ENCODE results near the gene ARPP21. TPM values are rescaled to one million over a fixed set of nuclear protein-coding genes. Genes with fewer than 3 reads are reported as not detected.
"Not testable (repeated sequence)": the region's sequence is repeated elsewhere in the genome, so short reads cannot be mapped to it uniquely, and the experiment has no call there.

ARPP21 gene
- total and polyA plus RNA-seq, 2 donors (not counting 3 experiments of a cell fraction or from before 2014, with no cell fraction given): not detected

DNA sequence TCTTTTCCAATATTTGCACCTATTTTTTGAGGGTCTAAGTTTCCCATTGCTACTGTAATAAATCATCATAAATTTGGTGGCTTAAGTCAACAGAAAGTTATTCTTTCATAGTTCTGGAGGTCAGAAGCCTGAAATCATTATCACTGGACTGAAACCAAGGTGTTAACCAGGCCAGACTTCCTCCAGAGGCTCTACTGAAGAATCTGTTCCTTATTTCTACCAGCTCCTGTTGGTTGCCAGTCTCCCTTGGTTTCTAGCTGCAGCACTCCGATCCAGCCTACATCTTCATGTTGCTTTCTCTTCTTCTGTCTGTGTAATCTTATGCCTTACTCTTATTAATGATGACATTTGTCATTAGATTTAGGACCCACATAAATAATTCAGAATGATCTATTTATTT, 22.0 kb upstream of the ARPP21 start:
- TF ChIP-seq POLR2A (IDR thresholded peaks at IDR 0.05; ENCODE audit: low read depth, low read length): no peak
- no peak for TF ChIP-seq JUN (IDR thresholded peaks at IDR 0.05; ENCODE audit: borderline replicate concordance, insufficient read depth, insufficient read length, low read depth)
- no peak for TF ChIP-seq POLR2AphosphoS5 (IDR thresholded peaks at IDR 0.05; ENCODE audit: insufficient read depth, low read depth, low read length)
- no peak for TF ChIP-seq EZH2 (IDR thresholded peaks at IDR 0.05; ENCODE audit: borderline replicate concordance, low read depth, low read length, severe bottlenecking)
- no peak for TF ChIP-seq MYC (IDR thresholded peaks at IDR 0.05; ENCODE audit: low read depth, low read length)
- no peak for TF ChIP-seq GATA2 (IDR thresholded peaks at IDR 0.05; ENCODE audit: insufficient read depth, insufficient read length, low read depth, low read length)
- no peak for TF ChIP-seq FOS (IDR thresholded peaks at IDR 0.05; ENCODE audit: borderline replicate concordance, insufficient read depth, low read length)
- TF ChIP-seq, protein P1, sequence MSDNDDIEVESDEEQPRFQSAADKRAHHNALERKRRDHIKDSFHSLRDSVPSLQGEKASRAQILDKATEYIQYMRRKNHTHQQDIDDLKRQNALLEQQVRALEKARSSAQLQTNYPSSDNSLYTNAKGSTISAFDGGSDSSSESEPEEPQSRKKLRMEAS (IDR thresholded peaks at IDR 0.05; ENCODE audit: insufficient read depth, insufficient read length): no peak
- TF ChIP-seq, protein P2, sequence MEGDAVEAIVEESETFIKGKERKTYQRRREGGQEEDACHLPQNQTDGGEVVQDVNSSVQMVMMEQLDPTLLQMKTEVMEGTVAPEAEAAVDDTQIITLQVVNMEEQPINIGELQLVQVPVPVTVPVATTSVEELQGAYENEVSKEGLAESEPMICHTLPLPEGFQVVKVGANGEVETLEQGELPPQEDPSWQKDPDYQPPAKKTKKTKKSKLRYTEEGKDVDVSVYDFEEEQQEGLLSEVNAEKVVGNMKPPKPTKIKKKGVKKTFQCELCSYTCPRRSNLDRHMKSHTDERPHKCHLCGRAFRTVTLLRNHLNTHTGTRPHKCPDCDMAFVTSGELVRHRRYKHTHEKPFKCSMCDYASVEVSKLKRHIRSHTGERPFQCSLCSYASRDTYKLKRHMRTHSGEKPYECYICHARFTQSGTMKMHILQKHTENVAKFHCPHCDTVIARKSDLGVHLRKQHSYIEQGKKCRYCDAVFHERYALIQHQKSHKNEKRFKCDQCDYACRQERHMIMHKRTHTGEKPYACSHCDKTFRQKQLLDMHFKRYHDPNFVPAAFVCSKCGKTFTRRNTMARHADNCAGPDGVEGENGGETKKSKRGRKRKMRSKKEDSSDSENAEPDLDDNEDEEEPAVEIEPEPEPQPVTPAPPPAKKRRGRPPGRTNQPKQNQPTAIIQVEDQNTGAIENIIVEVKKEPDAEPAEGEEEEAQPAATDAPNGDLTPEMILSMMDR (IDR thresholded peaks at IDR 0.05; ENCODE audit: extremely low read depth in 1 of 2, insufficient read depth in 1 of 2, low read depth in 1 of 2, low read length in 2 of 2): no peak
- Histone ChIP-seq H2AFZ (ENCODE audit: low read depth, low read length) (no peak overlapping the region), H3K4me3 (replicated peaks in 1 of 3; ENCODE audit: insufficient read depth in 1 of 3, low read depth in 1 of 3, low read length in 3 of 3) (no peak overlapping the region), H4K20me1 (replicated peaks; ENCODE audit: control insufficient read depth, extremely low read depth, insufficient read depth, low read length) (no peaks in the 10 kb centered on the region), H3K27me3 (ENCODE audit: control insufficient read depth in 2 of 2, insufficient read depth in 2 of 2, low read length in 2 of 2) (no peaks in the 10 kb centered on the region), H3K9me3 (replicated peaks; ENCODE audit: control insufficient read depth, insufficient read depth, low read length) (no peaks in the 10 kb centered on the region), H3K4me2 (ENCODE audit: insufficient read depth, low read length) (no peak overlapping the region), H3K79me2 (ENCODE audit: control insufficient read depth, insufficient read depth, low read length) (no peaks in the 10 kb centered on the region), H3K4me1 (ENCODE audit: control insufficient read depth, extremely low read depth, insufficient read depth, low read length) (no peaks in the 10 kb centered on the region), H3K9me1 (replicated peaks; ENCODE audit: control insufficient read depth, extremely low read depth, insufficient read depth, low read length) (no peaks in the 10 kb centered on the region), H3K9ac (replicated peaks; ENCODE audit: extremely low read depth, insufficient read depth, low read length) (no peak overlapping the region), H3K36me3 (ENCODE audit: control insufficient read depth in 2 of 2, extremely low read depth in 1 of 2, insufficient read depth in 2 of 2, low read length in 2 of 2) (no peaks in the 10 kb centered on the region), H3K27ac (ENCODE audit: insufficient read depth, low read depth, low read length) (no peak overlapping the region)
- intact Hi-C loops (cut with micrococcal nuclease) (no loop called here), dilution Hi-C loops (cut with MboI; ENCODE audit: extremely low pct_ligation_motif_present, low sequenced_read_pairs) (no loop called here)
- DNase-seq (ENCODE audit: low read depth, low spot score): no peak
- no peak for FAIRE-seq
- no TSS peak for BruUV-seq (replicated peaks)
- ChIA-PET CTCF (no interaction called here), POLR2A (no interaction called here)

DNA sequence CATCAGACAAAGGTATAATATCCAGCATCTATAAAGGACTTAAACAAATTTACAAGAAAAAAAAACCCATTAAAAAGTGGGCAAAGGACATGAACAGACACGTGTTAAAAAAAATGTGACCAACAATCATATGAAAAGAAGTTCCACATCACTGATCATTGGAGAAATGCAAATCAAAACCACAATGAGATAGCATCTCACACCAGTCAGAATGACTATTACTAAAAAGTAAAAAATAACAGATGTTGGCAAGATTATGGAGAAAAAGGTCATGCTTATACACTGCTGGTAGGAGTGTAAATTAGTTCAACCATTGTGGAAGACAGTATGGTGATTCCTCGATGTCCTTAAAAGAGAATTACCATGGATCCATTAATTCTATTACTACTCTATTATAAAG, 19.1 kb upstream of the ARPP21 start:
- H3K79me2 ChIP-seq (ENCODE audit: control insufficient read depth, insufficient read depth, low read length); H3K9ac ChIP-seq (replicated peaks; ENCODE audit: extremely low read depth, insufficient read depth, low read length); H3K4me1 ChIP-seq (ENCODE audit: control insufficient read depth, extremely low read depth, insufficient read depth, low read length); H3K4me3 ChIP-seq (replicated peaks in 1 of 3; ENCODE audit: insufficient read depth in 1 of 3, low read depth in 1 of 3, low read length in 3 of 3); DNase-seq (ENCODE audit: low read depth, low spot score); H3K9me3 ChIP-seq (replicated peaks; ENCODE audit: control insufficient read depth, insufficient read depth, low read length); FAIRE-seq; H3K27me3 ChIP-seq (ENCODE audit: control insufficient read depth in 2 of 2, insufficient read depth in 2 of 2, low read length in 2 of 2); BruUV-seq (replicated peaks); H4K20me1 ChIP-seq (replicated peaks; ENCODE audit: control insufficient read depth, extremely low read depth, insufficient read depth, low read length); H3K9me1 ChIP-seq (replicated peaks; ENCODE audit: control insufficient read depth, extremely low read depth, insufficient read depth, low read length); H3K27ac ChIP-seq (ENCODE audit: insufficient read depth, low read depth, low read length); H2AFZ ChIP-seq (ENCODE audit: low read depth, low read length); dilution Hi-C loops (cut with MboI; ENCODE audit: extremely low pct_ligation_motif_present, low sequenced_read_pairs); H3K4me2 ChIP-seq (ENCODE audit: insufficient read depth, low read length); POLR2A ChIA-PET; CTCF ChIA-PET; intact Hi-C loops (cut with micrococcal nuclease); H3K36me3 ChIP-seq (ENCODE audit: control insufficient read depth in 2 of 2, extremely low read depth in 1 of 2, insufficient read depth in 2 of 2, low read length in 2 of 2): not testable (repeated sequence)

All from endothelial cell of umbilical vein (primary cell).